Mesendoderm (in vitro differentiated cells): ENCODE results near the gene SND1.
A peak's percentile ranks its signal among the peaks of the same experiment; 100 is the strongest.

Experiments used
- DNase-seq: peaks from one replicate; pipeline ENCODE4 v3.0.0; 2013
- H2AK5ac ChIP-seq: 2 replicates; pipeline ENCODE4 v1.6.1; 2013; ENCODE audit warnings: low read length, inconsistent platforms
- H2BK120ac ChIP-seq: 2 replicates; pipeline ENCODE4 v1.6.1; 2013; ENCODE audit warnings: low read depth, mild to moderate bottlenecking, low read length, moderate library complexity, mixed read lengths
- H2BK15ac ChIP-seq: replicated peaks from 2 replicates; pipeline ENCODE4 v1.6.1; 2013; ENCODE audit warnings: low read depth, mild to moderate bottlenecking, moderate library complexity
- H2BK5ac ChIP-seq: 2 replicates; pipeline ENCODE4 v1.6.1; 2013; ENCODE audit warnings: low read length, inconsistent platforms
- H3K18ac ChIP-seq: 2 replicates; pipeline ENCODE4 v1.6.1; 2013; ENCODE audit warnings: mild to moderate bottlenecking, low read length, mixed read lengths
- H3K23ac ChIP-seq: one replicate; pipeline ENCODE4 v1.6.1; 2013; ENCODE audit warnings: low read length
- H3K27ac ChIP-seq: 2 replicates; pipeline ENCODE4 v1.5.1; 2013; ENCODE audit warnings: low read depth, mild to moderate bottlenecking, inconsistent platforms, low read length, moderate library complexity
- H3K27me3 ChIP-seq: 2 replicates; pipeline ENCODE4 v1.6.1; 2013; ENCODE audit warnings: low read length, control low read depth, mild to moderate bottlenecking, inconsistent platforms; ENCODE audit not compliant: insufficient read depth, poor library complexity
- H3K36me3 ChIP-seq: 2 replicates; pipeline ENCODE4 v1.6.1; 2013; ENCODE audit warnings: low read length, inconsistent platforms; ENCODE audit not compliant: control insufficient read depth, insufficient read depth
- H3K4ac ChIP-seq: one replicate; pipeline ENCODE4 v1.6.1; 2013; ENCODE audit warnings: low read depth, mild to moderate bottlenecking, low read length, moderate library complexity
- H3K4me1 ChIP-seq: 2 replicates; pipeline ENCODE4 v1.6.1; 2013; ENCODE audit warnings: low read depth, low read length, inconsistent platforms; ENCODE audit not compliant: control insufficient read depth
- H3K4me2 ChIP-seq: 2 replicates; pipeline ENCODE4 v1.6.1; 2013; ENCODE audit warnings: low read length
- H3K4me3 ChIP-seq: 2 replicates; pipeline ENCODE4 v1.5.1; 2013; ENCODE audit warnings: mild to moderate bottlenecking, low read length
- H3K56ac ChIP-seq: one replicate; pipeline ENCODE4 v1.6.1; 2013; ENCODE audit warnings: low read length
- H3K79me1 ChIP-seq: 2 replicates; pipeline ENCODE4 v1.6.1; 2013; ENCODE audit warnings: low read length, inconsistent platforms
- H3K79me2 ChIP-seq: 2 replicates; pipeline ENCODE4 v1.6.1; 2013; ENCODE audit warnings: mild to moderate bottlenecking, low read length; ENCODE audit not compliant: control insufficient read depth, insufficient read depth
- H3K9ac ChIP-seq: 2 replicates; pipeline ENCODE4 v1.6.1; 2013; ENCODE audit warnings: low read length, inconsistent platforms
- H4K5ac ChIP-seq: one replicate; pipeline ENCODE4 v1.6.1; 2013; ENCODE audit warnings: low read length
- H4K8ac ChIP-seq: one replicate; pipeline ENCODE4 v1.6.1; 2013; ENCODE audit warnings: low read depth, mild to moderate bottlenecking, control low read depth, low read length, moderate library complexity
- WGBS: extraction: QIAGEN DNeasy Blood & Tissue Kit; methylation state at CpG from one replicate; pipeline ENCODE4 v1.1.7; 2013; ENCODE audit warnings: low lambda C conversion rate, missing lambda C conversion rate; ENCODE audit not compliant: insufficient coverage; ENCODE audit errors: extremely low coverage; 5-methylcytosine and 5-hydroxymethylcytosine counted together

SND1 gene

GRCh38 chr7:127776776-127777386 is 124.9 kb downstream of the SND1 start:
- WGBS = no CpG with 5 or more reads among the region's 1 CpG
- Histone ChIP-seq H3K4me3 (no peak overlapping the region), H2AK5ac (no peak overlapping the region)

GRCh38 chr7:127780489-127780888 is 128.5 kb downstream of the SND1 start:
- Histone ChIP-seq H3K4me2 (no peak overlapping the region), H3K56ac (no peak overlapping the region), H3K4me1 (peaks cover 27% of the 10 kb centered on the region), H3K36me3 (no peaks in the 10 kb centered on the region), H2BK5ac (no peak overlapping the region), H3K9ac (no peak overlapping the region), H3K27me3 (no peaks in the 10 kb centered on the region), H3K4ac (no peak overlapping the region), H3K79me2 (peaks cover 22% of the 10 kb centered on the region), H2BK120ac (no peak overlapping the region), H3K18ac (no peak overlapping the region), H3K23ac (no peak overlapping the region), H2AK5ac (no peak overlapping the region), H3K27ac (no peak overlapping the region), H3K4me3 (no peak overlapping the region), H2BK15ac (no peak overlapping the region), H4K5ac (no peak overlapping the region), H4K8ac (no peak overlapping the region), H3K79me1 (peaks cover 24% of the 10 kb centered on the region)
- no peak for DNase-seq
- WGBS = no CpG with 5 or more reads among the region's 1 CpG

More at GRCh38 chr7:127776776-127777386, 124.9 kb downstream of the SND1 start:
- Histone ChIP-seq H3K27ac (no peak overlapping the region), H3K18ac (peak overlapping the region; percentile 68), H2BK15ac (peak overlapping the region; percentile 19), H2BK5ac (no peak overlapping the region), H3K4ac (no peak overlapping the region), H3K4me2 (no peak overlapping the region), H3K23ac (no peak overlapping the region), H3K56ac (no peak overlapping the region), H3K27me3 (no peaks in the 10 kb centered on the region), H4K5ac (no peak overlapping the region), H3K79me2 (peaks cover 12% of the 10 kb centered on the region), H3K36me3 (no peaks in the 10 kb centered on the region), H3K4me1 (peaks cover 16% of the 10 kb centered on the region), H2BK120ac (no peak overlapping the region), H3K79me1 (peaks cover 15% of the 10 kb centered on the region), H3K9ac (no peak overlapping the region), H4K8ac (no peak overlapping the region)
- DNase-seq = no peak

GRCh38 chr7:127781081-127781480 is 129.1 kb downstream of the SND1 start:
- Histone ChIP-seq H3K23ac (no peak overlapping the region), H4K5ac (no peak overlapping the region), H4K8ac (no peak overlapping the region), H2BK15ac (no peak overlapping the region), H3K79me2 (peaks cover 22% of the 10 kb centered on the region), H3K79me1 (peaks cover 24% of the 10 kb centered on the region), H3K27ac (no peak overlapping the region), H3K4me1 (peaks cover 23% of the 10 kb centered on the region), H2BK5ac (no peak overlapping the region), H3K4ac (no peak overlapping the region), H3K4me3 (no peak overlapping the region), H3K4me2 (no peak overlapping the region), H3K18ac (no peak overlapping the region), H3K36me3 (no peaks in the 10 kb centered on the region), H3K9ac (no peak overlapping the region), H3K56ac (no peak overlapping the region), H3K27me3 (no peaks in the 10 kb centered on the region), H2AK5ac (no peak overlapping the region), H2BK120ac (no peak overlapping the region)
- no peak for DNase-seq
- no CpG with 5 or more reads among the region's 4 CpGs for WGBS

- Histone ChIP-seq H3K18ac (no peak overlapping the region), H3K23ac (no peak overlapping the region), H4K5ac (no peak overlapping the region), H3K9ac (no peak overlapping the region), H4K8ac (no peak overlapping the region), H2BK15ac (no peak overlapping the region), H2BK120ac (no peak overlapping the region), H3K56ac (no peak overlapping the region), H3K4me2 (no peak overlapping the region), H2BK5ac (no peak overlapping the region), H3K4me3 (no peak overlapping the region), H3K4me1 (peaks cover 23% of the 10 kb centered on the region), H3K4ac (no peak overlapping the region), H3K36me3 (no peaks in the 10 kb centered on the region), H3K79me2 (peaks cover 24% of the 10 kb centered on the region), H2AK5ac (no peak overlapping the region), H3K27me3 (no peaks in the 10 kb centered on the region), H3K79me1 (peaks cover 24% of the 10 kb centered on the region), H3K27ac (no peak overlapping the region)
- peak; percentile 43 for DNase-seq
These were observed 130.1 kb downstream of the SND1 start for GRCh38 chr7:127782075-127782474.

- H3K79me2 ChIP-seq = peaks cover 25% of the 10 kb centered on the region
- no CpG with 5 or more reads among the region's 3 CpGs for WGBS
- no peak overlapping the region for H2BK15ac ChIP-seq
- H3K27ac ChIP-seq = no peak overlapping the region
- H2BK120ac ChIP-seq = no peak overlapping the region
- no peak overlapping the region for H3K23ac ChIP-seq
- no peak overlapping the region for H3K9ac ChIP-seq
- no peak overlapping the region for H3K4me3 ChIP-seq
- H4K8ac ChIP-seq = no peak overlapping the region
- H3K4me2 ChIP-seq = no peak overlapping the region
- H3K56ac ChIP-seq = peak overlapping the region; percentile 36
- H3K79me1 ChIP-seq = peaks cover 24% of the 10 kb centered on the region
- peak overlapping the region; percentile 40 for H2AK5ac ChIP-seq
- no peak overlapping the region for H3K4ac ChIP-seq
- no peak overlapping the region for H4K5ac ChIP-seq
- no peak overlapping the region for H3K18ac ChIP-seq
- DNase-seq = peak; percentile 49
- no peaks in the 10 kb centered on the region for H3K27me3 ChIP-seq
- H3K36me3 ChIP-seq = no peaks in the 10 kb centered on the region
- H3K4me1 ChIP-seq = peaks cover 23% of the 10 kb centered on the region
- peak overlapping the region; percentile 65 for H2BK5ac ChIP-seq
These were observed 130.9 kb downstream of the SND1 start for GRCh38 chr7:127782654-127783559.
